HEK293T (cell line): ENCODE measurements around the gene GRK1.
"Not testable (repeated sequence)": the region's sequence is repeated elsewhere in the genome, so short reads cannot be mapped to it uniquely, and the experiment has no call there.

ENCODE experiments used
- CTCF ChIA-PET: fragments of 350-600 bp; formaldehyde crosslinking; extraction: SDS; loops from one replicate; lab custom pipeline; 2021; ENCODE audit warnings: antibody characterized with exemption, inconsistent platforms; lab: Yijun Ruan, JAX
- POLR2A ChIA-PET: fragments of 350-600 bp; formaldehyde crosslinking; extraction: SDS; loops from one replicate; lab custom pipeline; 2020; ENCODE audit warnings: antibody characterized with exemption, inconsistent platforms; lab: Yijun Ruan, JAX
- DNase-seq: peaks from one replicate; pipeline ENCODE4 v3.0.0; 2012; ENCODE audit warnings: mixed read lengths; ENCODE audit errors: extremely low spot score
- ARNT ChIP-seq: fragments of 450-650 bp; IDR thresholded peaks from 2 replicates; pipeline ENCODE4 v1.6.1; 2017; ENCODE audit warnings: mild to moderate bottlenecking
- BHLHE40 ChIP-seq: fragments of 450-650 bp; IDR thresholded peaks from 2 replicates; pipeline ENCODE4 v1.6.1; 2016; ENCODE audit warnings: mild to moderate bottlenecking, moderate library complexity, borderline replicate concordance
- CTBP1 ChIP-seq: fragments of 450-650 bp; IDR thresholded peaks from 2 replicates; pipeline ENCODE4 v1.6.1; 2016; ENCODE audit warnings: borderline replicate concordance
- ELF4 ChIP-seq: fragments of 450-650 bp; IDR thresholded peaks from 2 replicates; pipeline ENCODE4 v1.6.1; 2017; ENCODE audit warnings: antibody characterized with exemption
- FOXA1 ChIP-seq: fragments of 450-650 bp; IDR thresholded peaks from 2 replicates; pipeline ENCODE4 v1.6.1; 2016; ENCODE audit warnings: mild to moderate bottlenecking
- FOXK2 ChIP-seq: fragments of 450-650 bp; IDR thresholded peaks from 2 replicates; pipeline ENCODE4 v1.6.1; 2016; ENCODE audit warnings: mild to moderate bottlenecking
- FOXM1 ChIP-seq: fragments of 450-650 bp; IDR thresholded peaks from 2 replicates; pipeline ENCODE4 v1.6.1; 2017; ENCODE audit warnings: mild to moderate bottlenecking, borderline replicate concordance
- HDGF ChIP-seq: fragments of 450-650 bp; IDR thresholded peaks from 2 replicates; pipeline ENCODE4 v1.6.1; 2017; ENCODE audit warnings: antibody characterized with exemption, borderline replicate concordance
- L3MBTL2 ChIP-seq: fragments of 450-650 bp; conservative IDR thresholded peaks from 2 replicates; pipeline ENCODE4 v1.6.1; 2016; ENCODE audit warnings: mild to moderate bottlenecking
- LEF1 ChIP-seq: fragments of 450-650 bp; IDR thresholded peaks from 2 replicates; pipeline ENCODE4 v1.6.1; 2017; ENCODE audit warnings: mild to moderate bottlenecking, borderline replicate concordance
- NFRKB ChIP-seq: fragments of 450-650 bp; IDR thresholded peaks from 2 replicates; pipeline ENCODE4 v1.6.1; 2016; ENCODE audit warnings: mild to moderate bottlenecking, moderate library complexity
- PKNOX1 ChIP-seq: fragments of 450-650 bp; IDR thresholded peaks from 2 replicates; pipeline ENCODE4 v1.6.1; 2016
- SP1 ChIP-seq: fragments of 450-650 bp; IDR thresholded peaks from 2 replicates; pipeline ENCODE4 v1.6.1; 2017
- SUZ12 ChIP-seq: fragments of 450-650 bp; IDR thresholded peaks from 2 replicates; pipeline ENCODE4 v1.6.1; 2016; ENCODE audit warnings: mild to moderate bottlenecking
- TARDBP ChIP-seq: fragments of 450-650 bp; IDR thresholded peaks from 2 replicates; pipeline ENCODE4 v1.6.1; 2016
- ZNF384 ChIP-seq: fragments of 450-650 bp; IDR thresholded peaks from 2 replicates; pipeline ENCODE4 v1.6.1; 2016

GRK1 gene

GRCh38 chr13:113723410-113724015, 56.5 kb downstream of the GRK1 start:
- DNase-seq, result no peak
- ChIA-PET POLR2A (no interaction called here), CTCF (no interaction called here)
- TF ChIP-seq ELF4, result no peak
- no peak for TF ChIP-seq FOXA1
- no peak for TF ChIP-seq TARDBP
- no peak for TF ChIP-seq ZNF384
- no peak for TF ChIP-seq HDGF
- TF ChIP-seq CTBP1, result no peak
- no peak for TF ChIP-seq PKNOX1
- no peak for TF ChIP-seq SP1
- TF ChIP-seq FOXK2, result no peak
- no peak for TF ChIP-seq SUZ12
- TF ChIP-seq NFRKB, result no peak
- no peak for TF ChIP-seq LEF1
- TF ChIP-seq ARNT, result no peak

GRCh38 chr13:113724016-113724758, 57.2 kb downstream of the GRK1 start:
- no peak for TF ChIP-seq NFRKB
- TF ChIP-seq SP1, result no peak
- TF ChIP-seq HDGF, result no peak
- TF ChIP-seq LEF1, result no peak
- TF ChIP-seq BHLHE40, result no peak
- TF ChIP-seq ARNT, result no peak
- CTCF ChIA-PET, result interaction anchor here (0.7 to 1.2 kb wide), 2 partner anchors 53 to 640 kb away, joined by 3 read pairs; no protein-coding TSS in a partner anchor
- DNase-seq, result no peak
- POLR2A ChIA-PET, result no interaction called here

- ChIA-PET CTCF (interaction anchor here (0.7 to 1.2 kb wide), 2 partner anchors 54 to 641 kb away, joined by 3 read pairs; no protein-coding TSS in a partner anchor), POLR2A (no interaction called here)
- TF ChIP-seq FOXA1 (no peak), BHLHE40 (no peak), SP1 (no peak), LEF1 (no peak), L3MBTL2 (no peak), ZNF384 (no peak), SUZ12 (no peak), NFRKB (no peak), FOXK2 (no peak), TARDBP (no peak), HDGF (no peak), ARNT (no peak), FOXM1 (no peak), ELF4 (no peak), CTBP1 (no peak), PKNOX1 (no peak)
- DNase-seq, result peak; percentile 52
Observed at GRCh38 chr13:113724780-113725315, 57.8 kb downstream of the GRK1 start.

- DNase-seq, POLR2A ChIA-PET: not testable (repeated sequence)
- CTCF ChIA-PET, result interaction anchor here (0.7 kb wide), 1 partner anchor 641 kb away, joined by 3 read pairs; no protein-coding TSS in a partner anchor
Observed at GRCh38 chr13:113725329-113726105, 58.5 kb downstream of the GRK1 start.

GRCh38 chr13:113726106-113726821, 59.2 kb downstream of the GRK1 start:
- DNase-seq, POLR2A ChIA-PET, CTCF ChIA-PET: not testable (repeated sequence)

- no peak for DNase-seq
- POLR2A ChIA-PET, result no interaction called here
- TF ChIP-seq ELF4 (no peak), LEF1 (no peak), FOXM1 (no peak), PKNOX1 (no peak), CTBP1 (no peak), SP1 (no peak), BHLHE40 (no peak), HDGF (no peak), ARNT (no peak), SUZ12 (no peak), FOXK2 (no peak), L3MBTL2 (no peak)
- CTCF ChIA-PET, result no interaction called here
Observed at GRCh38 chr13:113726961-113727411, 60.0 kb downstream of the GRK1 start.
